Stimulated activated CD4-positive, alpha-beta T cell treated with anti-CD3 and anti-CD28 coated beads, Interleukin-4, amount 100 ng/mL, for 48 hours (primary cell): ENCODE results near the gene PRXL2A.

ENCODE experiments used
- DNase-seq, 2 donors: peaks; one replicate each; pipeline ENCODE4 v3.0.0-alpha.2; 2020; ENCODE audit warnings: low read depth in 2 of 2

PRXL2A gene

GRCh38 chr10:80444646-80445319 lies 36.4 kb downstream of the PRXL2A start:
- DNase-seq = peak; percentile 57 to 59

GRCh38 chr10:80447436-80448190 lies 39.3 kb downstream of the PRXL2A start:
- DNase-seq = no peak

GRCh38 chr10:80448209-80448942 lies 40.0 kb downstream of the PRXL2A start:
- no peak for DNase-seq

- DNase-seq = no peak
Observed at GRCh38 chr10:80449520-80449919, 41.2 kb downstream of the PRXL2A start.

- no peak for DNase-seq
Observed at GRCh38 chr10:80451132-80451531, 42.8 kb downstream of the PRXL2A start.

- no peak for DNase-seq
Observed at GRCh38 chr10:80452069-80452468, 43.7 kb downstream of the PRXL2A start.

- no peak for DNase-seq
Observed at GRCh38 chr10:80452640-80453039, 44.3 kb downstream of the PRXL2A start.

- no peak for DNase-seq
Observed at GRCh38 chr10:80453056-80453841, 44.9 kb downstream of the PRXL2A start.

- DNase-seq = peak; percentile 55 to 72
Observed at GRCh38 chr10:80453842-80454512, 45.6 kb downstream of the PRXL2A start, which contains the start of gene TSPAN14. Gene TSPAN14 (plus strand): TSS chr10:80454310. CDS start chr10:80489234, 34,924 bp downstream.

- DNase-seq = no peak
Observed at GRCh38 chr10:80454513-80455460, 46.4 kb downstream of the PRXL2A start.

GRCh38 chr10:80455461-80456349 lies 47.4 kb downstream of the PRXL2A start:
- DNase-seq = no peak

GRCh38 chr10:80457554-80458262 lies 49.4 kb downstream of the PRXL2A start:
- DNase-seq = no peak

GRCh38 chr10:80458263-80458625 lies 49.9 kb downstream of the PRXL2A start:
- DNase-seq = no peak

GRCh38 chr10:80458638-80459037 lies 50.3 kb downstream of the PRXL2A start:
- no peak for DNase-seq

GRCh38 chr10:80459047-80459865 lies 50.9 kb downstream of the PRXL2A start:
- peak in 1 of 2 donors; percentile 55 for DNase-seq

- no peak for DNase-seq
Observed at GRCh38 chr10:80460399-80461207, 52.3 kb downstream of the PRXL2A start.
